ENCODE results near the gene ATP12A. TPM values are rescaled to one million over a fixed set of nuclear protein-coding genes. Genes with fewer than 3 reads are reported as not detected.

The ATP12A gene
- total RNA-seq, 2 donors from 2014 or later, result not detected

DNA sequence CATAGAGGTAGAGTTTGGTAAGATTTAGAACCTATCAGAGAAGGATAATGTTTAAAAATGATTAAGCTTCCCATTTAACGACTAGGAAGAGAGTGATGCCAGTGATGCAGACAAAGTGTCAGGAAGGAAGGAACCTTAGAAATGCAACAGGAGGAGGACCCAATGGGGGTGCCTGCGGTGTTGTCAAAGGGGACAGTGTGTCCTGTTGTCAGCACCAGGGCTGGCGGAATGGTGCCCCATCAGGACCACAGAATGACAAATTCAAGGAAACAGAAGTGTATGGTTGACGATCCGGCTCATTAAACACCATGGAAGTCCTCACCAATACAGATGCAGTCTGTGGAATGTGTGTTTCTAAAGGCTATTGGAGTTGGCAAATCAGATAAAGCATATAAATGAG, 19.3 kb downstream of the ATP12A start:
- no peaks in the 10 kb centered on the region for H3K4me1 ChIP-seq
- no peak overlapping the region for H3K4me3 ChIP-seq
- no peaks in the 10 kb centered on the region for H3K9me3 ChIP-seq
- no peak overlapping the region for H3K27ac ChIP-seq
- H3K36me3 ChIP-seq, result no peaks in the 10 kb centered on the region
- no peak for DNase-seq (ENCODE audit: low spot score)
- H3K27me3 ChIP-seq, result no peaks in the 10 kb centered on the region
- TF ChIP-seq, protein P1, sequence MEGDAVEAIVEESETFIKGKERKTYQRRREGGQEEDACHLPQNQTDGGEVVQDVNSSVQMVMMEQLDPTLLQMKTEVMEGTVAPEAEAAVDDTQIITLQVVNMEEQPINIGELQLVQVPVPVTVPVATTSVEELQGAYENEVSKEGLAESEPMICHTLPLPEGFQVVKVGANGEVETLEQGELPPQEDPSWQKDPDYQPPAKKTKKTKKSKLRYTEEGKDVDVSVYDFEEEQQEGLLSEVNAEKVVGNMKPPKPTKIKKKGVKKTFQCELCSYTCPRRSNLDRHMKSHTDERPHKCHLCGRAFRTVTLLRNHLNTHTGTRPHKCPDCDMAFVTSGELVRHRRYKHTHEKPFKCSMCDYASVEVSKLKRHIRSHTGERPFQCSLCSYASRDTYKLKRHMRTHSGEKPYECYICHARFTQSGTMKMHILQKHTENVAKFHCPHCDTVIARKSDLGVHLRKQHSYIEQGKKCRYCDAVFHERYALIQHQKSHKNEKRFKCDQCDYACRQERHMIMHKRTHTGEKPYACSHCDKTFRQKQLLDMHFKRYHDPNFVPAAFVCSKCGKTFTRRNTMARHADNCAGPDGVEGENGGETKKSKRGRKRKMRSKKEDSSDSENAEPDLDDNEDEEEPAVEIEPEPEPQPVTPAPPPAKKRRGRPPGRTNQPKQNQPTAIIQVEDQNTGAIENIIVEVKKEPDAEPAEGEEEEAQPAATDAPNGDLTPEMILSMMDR (IDR thresholded peaks at IDR 0.05), result no peak

DNA sequence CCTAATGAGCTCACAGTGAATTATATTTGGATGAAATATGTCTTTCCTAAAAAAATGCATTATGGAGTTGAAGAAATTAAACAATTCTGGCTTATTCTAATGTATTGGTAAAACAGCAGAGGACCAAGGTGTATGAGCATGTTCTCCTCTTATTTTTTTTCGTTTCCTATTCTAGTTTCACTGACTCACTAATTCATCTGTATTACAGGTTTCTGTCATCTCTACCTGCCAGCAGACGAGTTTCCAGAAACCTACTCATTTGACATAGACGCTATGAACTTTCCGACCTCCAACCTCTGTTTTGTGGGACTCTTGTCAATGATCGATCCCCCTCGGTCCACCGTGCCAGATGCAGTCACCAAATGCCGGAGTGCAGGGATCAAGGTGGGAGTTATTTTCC, 20.3 kb downstream of the ATP12A start:
- Histone ChIP-seq H3K27ac (no peak overlapping the region), H3K9me3 (no peaks in the 10 kb centered on the region), H3K36me3 (no peaks in the 10 kb centered on the region), H3K27me3 (no peaks in the 10 kb centered on the region), H3K4me3 (no peak overlapping the region), H3K4me1 (no peaks in the 10 kb centered on the region)
- no peak for DNase-seq (ENCODE audit: low spot score)
- TF ChIP-seq, protein P1 (IDR thresholded peaks at IDR 0.05), result no peak

DNA sequence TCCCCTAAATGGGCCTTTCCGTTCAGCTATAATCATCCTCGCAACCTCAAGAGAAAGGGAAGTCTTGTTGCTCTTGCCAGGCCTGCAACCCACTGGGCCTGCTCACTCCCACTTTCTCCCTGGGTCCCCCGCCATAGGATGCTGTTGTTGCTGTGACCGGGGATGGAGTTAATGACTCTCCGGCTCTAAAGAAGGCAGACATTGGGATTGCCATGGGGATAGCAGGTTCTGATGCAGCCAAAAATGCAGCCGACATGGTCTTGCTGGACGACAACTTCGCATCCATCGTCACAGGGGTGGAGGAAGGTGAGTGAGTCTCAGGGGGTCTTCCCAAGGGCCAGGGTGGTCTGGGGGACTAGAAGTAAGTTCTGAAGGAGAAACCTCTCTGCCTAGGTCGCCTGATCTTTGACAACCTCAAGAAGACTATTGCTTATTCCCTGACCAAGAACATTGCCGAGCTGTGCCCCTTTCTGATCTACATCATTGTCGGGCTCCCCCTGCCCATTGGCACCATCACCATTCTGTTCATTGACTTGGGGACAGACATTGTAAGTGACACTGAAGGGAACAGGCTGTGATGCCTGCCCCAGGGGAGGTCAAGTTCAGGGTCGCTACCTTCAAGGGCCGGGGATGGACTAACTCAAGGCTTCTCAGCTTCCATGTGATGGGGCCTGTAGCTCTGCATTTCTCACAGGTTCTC, 26.8 kb downstream of the ATP12A start:
- Histone ChIP-seq H3K27me3 (no peaks in the 10 kb centered on the region), H3K4me1 (no peaks in the 10 kb centered on the region), H3K9me3 (no peaks in the 10 kb centered on the region), H3K4me3 (no peak overlapping the region), H3K36me3 (no peaks in the 10 kb centered on the region), H3K27ac (no peak overlapping the region)
- TF ChIP-seq, protein P1 (IDR thresholded peaks at IDR 0.05), result no peak
- DNase-seq (ENCODE audit: low spot score), result no peak

DNA sequence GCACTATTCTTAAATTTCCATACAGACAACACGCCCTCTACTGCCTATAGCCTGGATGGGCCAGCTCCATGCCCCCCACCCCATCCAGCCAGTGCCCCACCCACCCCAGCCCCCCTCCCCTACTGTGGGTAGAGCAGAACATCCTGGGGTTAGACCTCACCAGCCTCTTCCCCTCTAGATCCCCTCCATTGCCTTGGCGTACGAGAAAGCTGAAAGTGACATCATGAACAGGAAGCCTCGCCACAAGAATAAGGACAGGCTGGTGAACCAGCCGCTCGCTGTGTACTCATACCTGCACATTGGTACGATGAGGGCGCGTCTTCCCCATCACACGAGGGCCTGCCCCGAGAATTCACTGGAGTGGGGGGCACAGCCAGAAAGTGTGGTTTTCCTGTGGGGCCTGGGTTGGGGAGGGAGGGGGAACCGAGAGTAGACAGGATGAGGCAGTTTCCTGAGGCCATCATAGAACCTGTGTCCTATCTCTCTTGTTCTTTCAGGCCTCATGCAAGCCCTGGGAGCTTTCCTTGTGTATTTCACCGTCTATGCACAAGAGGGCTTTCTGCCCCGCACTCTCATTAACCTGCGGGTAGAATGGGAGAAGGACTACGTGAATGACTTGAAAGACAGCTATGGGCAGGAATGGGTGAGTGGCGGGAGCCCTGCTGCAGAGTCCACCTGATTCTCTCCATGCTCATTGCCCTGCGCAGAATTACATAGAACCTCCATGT, 29.1 kb downstream of the ATP12A start:
- H3K9me3 ChIP-seq, result no peaks in the 10 kb centered on the region
- no peak overlapping the region for H3K4me3 ChIP-seq
- peaks cover 0 to 10% of the 10 kb centered on the region in 2 donors for H3K4me1 ChIP-seq
- no peak for DNase-seq (ENCODE audit: low spot score)
- no peaks in the 10 kb centered on the region for H3K36me3 ChIP-seq
- TF ChIP-seq, protein P1 (IDR thresholded peaks at IDR 0.05), result no peak
- H3K27ac ChIP-seq, result no peak overlapping the region
- H3K27me3 ChIP-seq, result no peaks in the 10 kb centered on the region

DNA sequence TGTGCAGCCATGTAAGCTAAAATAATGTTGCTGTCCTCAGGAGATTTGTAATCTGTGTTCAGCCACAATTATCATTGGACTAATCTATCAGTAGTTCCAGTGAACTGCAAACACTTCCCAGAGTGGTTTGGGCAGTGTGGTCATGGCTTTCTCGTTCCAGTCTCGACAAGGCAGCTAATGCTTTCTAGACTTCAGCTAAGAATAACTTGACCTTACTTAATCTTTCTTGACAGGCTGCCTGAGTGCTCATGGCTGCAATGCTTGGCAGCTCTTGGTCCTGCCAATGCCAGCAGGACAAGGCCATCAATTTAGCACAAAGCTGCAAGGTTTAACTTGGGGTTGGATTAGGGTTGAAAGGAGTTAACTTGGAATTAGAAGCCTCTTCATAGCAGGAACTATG, 32.8 kb downstream of the ATP12A start:
- Histone ChIP-seq H3K27me3 (no peaks in the 10 kb centered on the region), H3K9me3 (no peaks in the 10 kb centered on the region), H3K36me3 (no peaks in the 10 kb centered on the region), H3K27ac (no peak overlapping the region), H3K4me3 (no peak overlapping the region), H3K4me1 (peaks cover 0 to 10% of the 10 kb centered on the region in 2 donors)
- TF ChIP-seq, protein P1 (IDR thresholded peaks at IDR 0.05), result no peak
- no peak for DNase-seq (ENCODE audit: low spot score)
